Measurements from ENCODE around the gene PKIG. TPM values are rescaled to one million over a fixed set of nuclear protein-coding genes. Genes with fewer than 3 reads are reported as not detected.

PKIG gene
- total RNA-seq, 1 donor from 2014 or later, result 29.5 TPM

GRCh38 chr20:44657875-44658274, 75.5 kb downstream of the PKIG start:
- TF ChIP-seq CTCF (IDR thresholded peaks at IDR 0.05), result no peak
- Mint-ChIP-seq H3K36me3 (ENCODE audit: unreplicated experiment) (peaks cover 2% of the 10 kb centered on the region), H3K9me3 (ENCODE audit: unreplicated experiment) (no peaks in the 10 kb centered on the region), H3K27me3 (ENCODE audit: unreplicated experiment) (no peaks in the 10 kb centered on the region), H3K4me1 (ENCODE audit: unreplicated experiment) (peaks cover 8% of the 10 kb centered on the region), H3K4me3 (ENCODE audit: unreplicated experiment) (no peak overlapping the region), H3K27ac (ENCODE audit: unreplicated experiment) (no peak overlapping the region)
- DNase-seq (ENCODE audit: extremely low spot score, unreplicated experiment), result no peak

GRCh38 chr20:44658810-44659209, 76.4 kb downstream of the PKIG start:
- TF ChIP-seq CTCF (IDR thresholded peaks at IDR 0.05), result no peak
- H3K4me3 Mint-ChIP-seq (ENCODE audit: unreplicated experiment), result no peak overlapping the region
- no peaks in the 10 kb centered on the region for H3K4me1 Mint-ChIP-seq (ENCODE audit: unreplicated experiment)
- no peaks in the 10 kb centered on the region for H3K27me3 Mint-ChIP-seq (ENCODE audit: unreplicated experiment)
- H3K27ac Mint-ChIP-seq (ENCODE audit: unreplicated experiment), result no peak overlapping the region
- peaks cover 2% of the 10 kb centered on the region for H3K36me3 Mint-ChIP-seq (ENCODE audit: unreplicated experiment)
- H3K9me3 Mint-ChIP-seq (ENCODE audit: unreplicated experiment), result no peaks in the 10 kb centered on the region
- DNase-seq (ENCODE audit: extremely low spot score, unreplicated experiment), result no peak

- Mint-ChIP-seq H3K27me3 (ENCODE audit: unreplicated experiment) (peaks cover 7% of the 10 kb centered on the region), H3K4me3 (ENCODE audit: unreplicated experiment) (no peak overlapping the region)
Measured at GRCh38 chr20:44659931-44660330, 77.6 kb downstream of the PKIG start.

GRCh38 chr20:44660581-44660980, 78.2 kb downstream of the PKIG start:
- peaks cover 2% of the 10 kb centered on the region for H3K4me1 Mint-ChIP-seq (ENCODE audit: unreplicated experiment)
- H3K9me3 Mint-ChIP-seq (ENCODE audit: unreplicated experiment), result no peaks in the 10 kb centered on the region
- no peak overlapping the region for H3K4me3 Mint-ChIP-seq (ENCODE audit: unreplicated experiment)
- H3K27ac Mint-ChIP-seq (ENCODE audit: unreplicated experiment), result no peak overlapping the region
- no peak for DNase-seq (ENCODE audit: extremely low spot score, unreplicated experiment)
- peaks cover 8% of the 10 kb centered on the region for H3K27me3 Mint-ChIP-seq (ENCODE audit: unreplicated experiment)
- no peaks in the 10 kb centered on the region for H3K36me3 Mint-ChIP-seq (ENCODE audit: unreplicated experiment)
- no peak for TF ChIP-seq CTCF (IDR thresholded peaks at IDR 0.05)

More at GRCh38 chr20:44659931-44660330, 77.6 kb downstream of the PKIG start:
- H3K36me3 Mint-ChIP-seq (ENCODE audit: unreplicated experiment), result no peaks in the 10 kb centered on the region
- TF ChIP-seq CTCF (IDR thresholded peaks at IDR 0.05), result no peak
- H3K9me3 Mint-ChIP-seq (ENCODE audit: unreplicated experiment), result no peaks in the 10 kb centered on the region
- H3K27ac Mint-ChIP-seq (ENCODE audit: unreplicated experiment), result no peak overlapping the region
- peaks cover 2% of the 10 kb centered on the region for H3K4me1 Mint-ChIP-seq (ENCODE audit: unreplicated experiment)
- DNase-seq (ENCODE audit: extremely low spot score, unreplicated experiment), result no peak

- peaks cover 2% of the 10 kb centered on the region for H3K4me1 Mint-ChIP-seq (ENCODE audit: unreplicated experiment)
- no peak for TF ChIP-seq CTCF (IDR thresholded peaks at IDR 0.05)
- H3K27ac Mint-ChIP-seq (ENCODE audit: unreplicated experiment), result no peak overlapping the region
- no peaks in the 10 kb centered on the region for H3K36me3 Mint-ChIP-seq (ENCODE audit: unreplicated experiment)
- H3K9me3 Mint-ChIP-seq (ENCODE audit: unreplicated experiment), result no peaks in the 10 kb centered on the region
- no peak for DNase-seq (ENCODE audit: extremely low spot score, unreplicated experiment)
- peaks cover 15% of the 10 kb centered on the region for H3K27me3 Mint-ChIP-seq (ENCODE audit: unreplicated experiment)
- H3K4me3 Mint-ChIP-seq (ENCODE audit: unreplicated experiment), result no peak overlapping the region
Measured at GRCh38 chr20:44662261-44662660, 79.9 kb downstream of the PKIG start.
